Smooth muscle cell of trachea (primary cell): ENCODE measurements around the gene CHAF1B. TPM values are rescaled to one million over a fixed set of nuclear protein-coding genes. Genes with fewer than 3 reads are reported as not detected.

ENCODE experiments used
- total RNA-seq: library from RNA; depleted of rRNA; stranded (reverse); fragments of >200 nt; gene quantifications from 2 replicates; pipeline ENCODE4 v1.2.1, GENCODE V29; 2014

Gene CHAF1B
- total RNA-seq, result 1.3 and 4.1 TPM in 2 replicates

DNA sequence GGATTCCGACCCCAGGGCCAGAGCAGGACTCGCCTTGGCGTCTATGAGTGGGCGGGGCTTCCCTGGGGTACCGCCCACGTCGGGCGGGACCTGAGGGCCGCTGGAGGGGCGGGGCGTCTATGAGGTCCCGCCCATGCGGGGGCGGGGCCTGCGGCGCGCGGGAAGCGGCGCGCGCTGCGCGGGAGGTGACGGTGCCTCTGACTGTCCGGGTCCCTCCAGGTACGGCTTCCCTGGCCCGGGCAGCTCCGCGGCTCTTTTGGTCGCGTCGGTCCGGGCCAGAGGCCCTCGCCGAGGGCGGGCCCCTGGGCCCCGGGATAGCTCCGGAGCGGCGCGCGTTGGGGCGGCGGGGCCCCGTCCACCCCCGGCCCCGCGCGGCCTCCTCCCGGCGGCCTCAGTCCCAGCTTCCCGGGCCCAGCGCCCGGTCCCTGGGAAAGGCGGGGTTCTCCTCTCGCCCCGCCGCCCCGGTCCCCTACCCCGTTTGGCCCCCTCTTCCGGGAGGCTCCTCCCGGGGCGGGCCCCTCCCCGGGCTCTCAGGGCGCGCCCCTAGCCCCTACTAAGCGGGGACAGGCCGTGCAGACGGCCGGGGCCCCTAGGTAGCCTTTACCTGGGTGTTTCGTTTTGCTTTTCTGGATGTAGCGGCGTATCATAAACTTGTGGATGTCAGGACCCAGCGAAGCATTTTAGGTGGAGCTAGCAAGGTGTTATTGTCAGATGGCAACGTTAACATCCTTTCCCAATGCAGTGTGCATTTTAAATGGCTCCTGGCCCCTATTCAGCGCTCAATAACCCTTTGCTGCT, at the start of gene CHAF1B:
Gene CHAF1B (plus strand): TSS at position 160 of the 798 bp plus-strand sequence. CDS start 745 bp downstream, outside the sequence.

Other genes starting within 250 kb of the CHAF1B start
- gene DOP1B, start 228.6 kb upstream of the CHAF1B start, total RNA-seq, result 11.7 and 15.0 TPM in 2 replicates
- gene MORC3, start 65.2 kb upstream of the CHAF1B start, total RNA-seq, result 30.7 and 31.9 TPM in 2 replicates
- gene CLDN14, start 94.7 kb downstream of the CHAF1B start, total RNA-seq, result not detected in 2 replicates